GM18519 (cell line): Measurements from ENCODE around the gene LYL1.
A peak's percentile ranks its signal among the peaks of the same experiment; 100 is the strongest.

Source experiments
- ATAC-seq: cut with Tn5 transposase; IDR thresholded peaks from one replicate; pipeline ENCODE4 v1.9.1; 2021; ENCODE audit warnings: mild to moderate bottlenecking, moderate library complexity; ENCODE audit not compliant: unreplicated experiment, low FRiP score

LYL1 gene

DNA sequence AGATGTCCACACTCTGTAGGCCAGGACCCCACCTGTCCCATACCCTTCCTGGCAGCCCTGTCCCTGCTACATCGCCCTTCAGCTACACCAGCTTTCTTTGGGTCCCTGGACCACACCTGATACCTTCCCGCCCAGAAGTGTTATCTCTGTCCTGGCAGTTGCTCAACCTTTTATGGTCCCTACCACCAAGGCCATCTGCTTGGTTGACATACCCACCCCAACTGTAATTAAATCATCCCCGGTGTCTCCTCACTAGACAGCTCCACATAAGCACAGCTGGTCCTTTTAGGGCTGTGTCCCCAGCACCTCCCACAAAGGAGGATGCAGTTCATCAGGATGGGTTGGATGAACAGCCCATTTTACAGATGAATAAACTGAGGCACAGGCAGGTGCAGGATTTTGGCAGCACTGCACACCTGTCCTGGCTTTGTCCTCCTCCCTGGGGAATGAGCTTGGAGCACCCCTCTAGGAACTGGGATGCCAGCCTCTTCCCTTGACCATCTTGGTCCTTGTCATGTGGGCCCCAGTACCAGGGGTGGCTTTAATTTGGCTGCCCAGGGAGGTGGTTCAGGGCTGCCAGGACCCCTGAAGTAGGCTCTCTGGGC is 28.3 kb upstream of the LYL1 start:
- no peak for ATAC-seq

DNA sequence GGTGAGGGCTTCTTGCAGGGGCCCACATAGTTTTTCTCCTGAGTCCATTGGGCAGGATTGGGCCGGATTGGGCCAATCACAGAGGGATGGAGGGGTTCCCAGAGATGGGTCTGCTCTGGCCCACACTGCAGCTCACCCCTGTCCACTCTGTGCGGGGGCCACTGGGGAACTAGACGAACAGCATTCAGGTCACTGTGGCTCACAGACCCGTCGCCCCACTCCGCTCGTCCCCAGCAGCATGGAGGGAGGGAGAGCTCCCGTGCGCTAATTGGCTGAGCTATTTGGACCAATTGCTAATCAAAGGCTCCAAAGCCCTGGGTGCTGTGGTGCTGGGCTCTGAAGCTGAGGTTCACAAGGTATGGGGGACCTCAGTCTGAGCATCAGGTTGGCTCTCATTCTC is 26.7 kb upstream of the LYL1 start:
- ATAC-seq: no peak

DNA sequence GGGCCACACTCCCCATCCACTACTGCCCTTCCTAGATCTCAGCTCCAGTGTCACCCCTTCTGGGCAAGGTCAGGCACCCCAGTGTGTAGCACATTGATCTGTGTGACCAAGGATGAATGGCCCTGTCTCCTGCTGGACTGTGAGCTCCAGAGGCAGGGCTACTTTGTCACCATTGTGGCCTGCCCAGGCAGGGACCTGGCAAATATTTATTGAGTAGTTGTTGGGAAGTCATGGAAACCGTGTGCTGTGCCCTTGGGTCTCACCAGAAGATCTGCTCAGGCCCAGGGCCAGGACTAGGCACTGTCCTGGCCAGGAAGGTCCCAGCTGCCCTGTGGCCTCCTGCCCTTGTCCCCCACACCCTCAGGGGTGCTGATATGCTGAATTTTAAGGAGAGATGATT is 25.9 kb upstream of the LYL1 start:
- ATAC-seq: no peak

- ATAC-seq: no peak
Observed at GRCh38 chr19:13127811-13128575, 25.3 kb upstream of the LYL1 start.

- no peak for ATAC-seq
Observed at GRCh38 chr19:13127051-13127450, 24.4 kb upstream of the LYL1 start.

GRCh38 chr19:13122980-13123957 is 20.6 kb upstream of the LYL1 start:
- no peak for ATAC-seq

DNA sequence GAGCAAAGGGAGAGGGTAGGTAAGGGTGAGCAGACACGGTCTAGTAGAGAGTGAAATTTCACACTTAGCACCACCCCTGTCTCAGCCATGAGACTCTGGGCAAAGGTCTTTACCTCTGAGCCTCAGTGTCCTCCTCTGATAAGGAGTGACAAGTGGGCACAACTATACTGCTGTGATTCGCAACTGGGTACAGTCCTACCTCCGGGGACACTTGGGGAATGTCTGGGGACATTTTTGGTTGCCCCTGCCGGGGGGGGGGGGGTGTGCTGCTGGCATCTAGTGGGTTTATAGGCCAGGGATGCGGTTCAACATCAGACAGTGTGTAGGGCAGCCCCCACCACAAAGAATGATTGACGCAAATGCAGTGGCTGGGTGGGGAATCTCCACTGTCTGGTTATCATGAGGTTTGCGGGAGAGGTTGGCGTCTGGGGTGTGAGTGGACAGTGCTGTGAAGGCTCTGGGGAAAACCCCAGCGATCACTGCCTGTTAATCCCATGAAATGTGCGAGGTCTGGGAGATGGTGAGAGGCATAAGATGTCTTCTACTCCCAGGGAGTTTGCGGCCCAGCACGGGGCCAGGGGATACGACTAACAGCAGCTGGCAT is 19.7 kb upstream of the LYL1 start:
- ATAC-seq: no peak

DNA sequence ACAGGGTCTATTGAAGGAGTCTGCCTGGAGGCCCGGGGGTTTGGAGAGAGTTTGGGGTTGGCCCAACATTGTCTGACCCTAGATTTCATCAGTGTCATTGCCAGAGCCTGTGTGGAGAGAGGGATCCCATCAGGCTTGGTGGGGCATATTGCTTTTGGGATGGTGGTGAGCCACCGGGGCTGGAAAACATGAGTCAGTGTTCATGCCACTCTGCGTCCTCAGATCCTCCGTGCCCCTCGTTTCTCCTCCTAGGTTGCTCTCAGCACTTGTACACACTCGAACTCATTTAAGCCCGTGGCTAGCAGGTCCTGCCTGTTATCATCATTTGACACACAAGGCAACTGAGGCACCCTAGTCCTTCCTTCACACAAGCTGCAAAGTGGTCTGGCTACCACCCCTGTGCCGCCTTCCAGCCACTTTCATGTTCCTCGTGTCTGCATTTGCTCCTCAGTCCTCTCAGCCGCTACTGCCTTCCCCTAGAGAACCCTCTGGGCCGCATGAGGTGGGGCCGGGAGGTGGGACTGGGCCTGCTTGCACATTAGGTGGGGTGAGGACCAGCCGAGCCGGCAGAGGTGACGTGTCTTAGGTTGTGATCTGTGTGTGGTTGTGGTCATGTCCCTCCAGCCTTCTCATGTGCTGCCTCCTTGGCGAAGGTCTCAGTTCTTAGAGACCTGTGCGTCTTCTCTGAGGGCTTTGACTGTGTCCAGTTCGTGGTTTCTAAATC is 19.1 kb upstream of the LYL1 start:
- no peak for ATAC-seq

DNA sequence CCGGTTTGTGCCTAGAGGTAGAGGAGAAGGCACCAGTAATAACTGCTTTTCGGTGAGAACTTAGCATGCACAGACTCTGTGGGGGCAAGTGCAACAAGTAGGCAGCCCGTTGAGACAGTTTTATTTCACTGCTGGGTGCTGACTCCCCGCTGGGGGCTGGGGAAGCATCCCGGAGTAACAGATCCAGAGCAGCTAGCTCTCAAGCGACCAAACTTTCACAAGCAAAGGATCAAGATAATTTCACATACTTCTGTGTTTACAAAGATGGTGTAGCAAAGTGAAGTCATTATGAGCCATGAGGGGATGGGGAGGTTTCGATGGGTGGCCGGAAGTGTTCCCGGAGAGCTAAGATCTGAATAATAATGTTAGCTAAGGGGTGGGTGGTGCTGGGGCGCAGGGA is 18.2 kb upstream of the LYL1 start:
- ATAC-seq: no peak

DNA sequence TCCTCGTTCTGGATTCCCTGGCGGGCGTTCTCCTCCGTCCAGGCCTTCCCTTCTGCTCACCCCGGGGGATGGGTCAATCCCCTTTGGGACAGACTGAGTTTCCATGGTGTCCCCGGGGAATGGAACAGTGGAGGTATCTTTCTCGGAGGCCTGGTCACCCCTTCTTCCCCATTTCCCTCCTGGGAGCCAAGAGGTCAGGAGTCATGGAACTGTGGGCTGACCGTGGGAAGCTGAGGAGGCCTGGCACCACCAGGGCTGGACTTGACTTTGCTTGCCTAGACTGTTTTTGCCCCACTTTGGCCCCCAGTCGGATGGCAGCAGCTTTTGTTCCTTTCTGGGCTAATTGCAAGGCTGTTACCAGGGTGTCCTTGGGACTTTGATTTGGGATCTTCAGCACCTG is 17.4 kb upstream of the LYL1 start:
- ATAC-seq: no peak

- no peak for ATAC-seq
Observed at GRCh38 chr19:13119627-13120026, 17.0 kb upstream of the LYL1 start.

DNA sequence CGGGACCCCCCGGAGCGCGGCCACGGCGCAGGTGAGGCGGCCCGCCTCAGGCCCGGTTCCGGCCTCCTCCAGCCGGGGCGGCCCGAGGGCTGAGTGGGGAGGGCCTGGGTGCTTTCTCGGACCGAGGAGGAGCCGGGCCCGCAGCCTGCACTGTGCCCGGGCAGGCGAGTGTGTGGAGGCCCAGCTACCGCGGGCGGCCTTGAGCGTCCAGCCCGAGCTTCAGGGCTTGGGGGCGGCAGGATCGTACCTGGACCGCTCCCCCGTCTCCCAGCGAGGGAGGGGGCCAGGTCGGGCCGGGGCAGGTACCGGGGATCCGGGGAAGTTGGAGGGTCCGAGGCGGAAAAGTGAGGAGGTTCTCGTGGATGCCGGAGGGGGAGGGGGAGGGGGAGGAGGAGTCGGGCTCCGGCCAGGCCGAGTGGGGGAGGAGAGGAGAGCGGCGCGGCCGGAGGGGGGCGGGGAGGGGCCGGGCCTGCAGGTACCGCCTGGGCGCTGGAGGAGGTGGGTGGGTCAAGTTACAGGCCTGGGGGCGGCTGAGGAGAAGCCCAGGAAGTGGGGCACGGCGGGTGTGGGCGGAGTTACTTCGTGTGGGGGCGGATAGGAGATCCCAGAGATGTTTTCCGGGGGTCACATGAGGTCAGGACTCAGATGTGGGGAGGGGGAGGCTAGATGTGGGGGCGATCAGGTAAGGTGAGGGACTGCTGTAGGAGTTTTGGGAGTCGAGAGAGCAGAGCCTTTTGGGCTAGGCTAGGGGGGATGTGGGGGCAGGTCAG is 16.0 kb upstream of the LYL1 start:
- peak; percentile 6 for ATAC-seq

DNA sequence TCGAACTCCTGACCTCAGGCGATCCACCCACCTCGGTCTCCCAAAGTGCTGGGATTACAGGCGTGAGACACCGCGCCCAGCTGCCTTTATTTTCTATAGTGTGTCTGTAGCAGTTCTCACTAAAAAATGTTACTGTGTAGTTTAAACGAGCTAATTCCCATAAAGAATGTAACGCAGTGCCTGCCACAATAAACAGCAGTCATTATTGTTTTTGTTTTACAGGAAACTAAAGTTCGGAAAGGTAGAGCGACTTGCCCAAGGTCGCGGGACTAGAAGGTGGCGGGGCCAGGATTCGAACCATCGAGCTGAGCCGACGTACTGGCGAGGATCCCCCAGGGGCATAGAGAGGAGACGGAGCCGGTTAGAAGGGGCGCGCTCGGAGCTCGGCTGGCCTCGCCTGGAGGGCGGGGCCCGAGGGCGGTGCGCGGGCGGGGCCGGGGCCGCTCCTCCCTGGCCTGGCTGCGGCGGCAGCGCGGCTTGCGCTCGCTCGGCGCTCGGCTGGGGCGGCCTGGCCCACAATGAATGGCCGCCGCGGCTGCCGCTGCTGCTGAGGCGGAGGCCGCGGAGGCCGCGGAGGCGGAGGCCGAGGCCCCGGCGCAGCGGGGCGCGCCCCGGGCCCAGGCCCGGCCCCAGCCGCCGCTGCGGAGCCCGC is 15.2 kb upstream of the LYL1 start, which contains the start of gene NACC1:
TSS of gene NACC1 (plus strand) at position 493 of the 652 bp plus-strand sequence. CDS start 16,944 bp downstream, outside the sequence.
- ATAC-seq: peak; percentile 43

GRCh38 chr19:13117176-13117771 is 14.6 kb upstream of the LYL1 start:
- ATAC-seq: no peak

DNA sequence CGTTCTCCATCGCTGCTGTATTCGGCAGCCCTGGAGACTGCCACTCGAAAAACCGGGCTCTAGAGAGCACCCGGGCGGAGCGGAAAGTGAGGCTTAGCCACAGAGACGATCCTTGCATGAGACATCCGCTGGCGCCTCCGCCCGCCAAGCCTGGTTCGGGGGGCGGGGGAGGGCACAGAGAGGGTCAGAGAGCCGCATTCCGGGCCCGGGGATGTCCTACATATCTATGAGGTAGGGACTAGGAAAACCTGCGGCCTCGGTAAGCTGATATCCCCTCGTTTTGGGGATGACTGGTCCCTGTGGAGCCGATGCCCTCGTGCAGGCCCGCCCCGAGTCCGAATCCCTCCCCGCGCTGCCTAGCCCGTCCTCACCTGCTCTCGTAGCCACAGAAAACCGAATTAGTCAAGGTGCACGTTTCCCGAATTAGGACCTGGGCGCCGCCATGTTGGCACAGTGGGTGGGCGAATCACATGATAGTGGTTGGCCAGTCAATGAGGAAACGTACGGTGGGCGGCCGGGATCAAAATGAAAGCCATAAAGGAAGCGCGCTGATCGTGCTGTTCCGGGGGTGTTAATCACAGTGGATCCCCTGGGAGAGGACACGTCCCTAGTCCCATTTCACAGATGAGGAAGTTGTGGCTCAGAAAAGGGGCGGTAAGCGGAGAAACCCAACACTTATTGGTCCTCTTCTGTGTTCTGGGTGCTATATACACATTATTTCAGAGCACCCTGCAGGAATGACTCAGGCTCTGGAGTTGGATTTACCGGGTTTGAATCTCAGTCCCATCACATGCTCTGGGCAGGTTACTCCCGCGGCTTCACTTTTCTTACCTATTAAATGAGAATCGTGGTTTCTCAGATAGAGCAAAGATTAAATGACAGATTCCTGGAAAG is 13.9 kb upstream of the LYL1 start, which contains the start of gene TRMT1:
TSS of gene TRMT1 (minus strand) at position 459 of the 894 bp plus-strand sequence. CDS start at position 118, 341 bp downstream.
- ATAC-seq: no peak

GRCh38 chr19:13115936-13116281 is 13.3 kb upstream of the LYL1 start:
- ATAC-seq: no peak

DNA sequence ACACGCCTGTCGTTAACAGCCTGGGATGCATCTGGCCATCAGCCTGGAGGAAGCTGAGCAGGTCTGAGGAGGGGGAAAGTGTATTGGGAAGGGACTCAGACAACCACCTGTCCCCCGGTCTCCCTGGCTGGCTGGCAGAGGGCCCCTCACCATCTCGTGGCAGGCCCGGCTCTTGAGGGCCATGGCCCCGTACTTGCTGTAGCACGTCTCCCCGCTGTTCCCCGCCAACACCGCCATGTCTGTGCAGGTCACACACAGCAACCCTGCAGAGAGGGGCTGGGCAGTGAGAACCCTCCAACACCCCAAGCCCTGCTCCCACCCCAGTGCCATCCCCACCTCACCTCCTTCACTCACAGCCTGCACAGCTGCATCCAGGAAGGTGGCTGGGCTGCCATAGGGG is 9.9 kb upstream of the LYL1 start:
- no peak for ATAC-seq
